Neuronal stem cell (in vitro differentiated cells): ENCODE data around the gene LUZP2.

Source experiments
- DNase-seq: peaks from one replicate; pipeline ENCODE4 v3.0.0-alpha.2; 2013; ENCODE audit warnings: low spot score
- H2AFZ ChIP-seq: one replicate; pipeline ENCODE4 v1.6.1; 2013; ENCODE audit warnings: mild to moderate bottlenecking, low read length, inconsistent platforms
- H2AK5ac ChIP-seq: 2 replicates; pipeline ENCODE4 v1.6.1; 2013; ENCODE audit warnings: low read depth, mild to moderate bottlenecking, inconsistent platforms, low read length, moderate library complexity, mixed read lengths
- H2BK120ac ChIP-seq: 2 replicates; pipeline ENCODE4 v1.6.1; 2013; ENCODE audit warnings: low read depth, mild to moderate bottlenecking, inconsistent platforms, low read length, moderate library complexity, mixed read lengths
- H2BK12ac ChIP-seq: one replicate; pipeline ENCODE4 v1.6.1; 2013; ENCODE audit warnings: low read length, inconsistent platforms
- H2BK15ac ChIP-seq: 2 replicates; pipeline ENCODE4 v1.6.1; 2013; ENCODE audit warnings: mild to moderate bottlenecking, low read length, inconsistent platforms, mixed read lengths
- H2BK5ac ChIP-seq: one replicate; pipeline ENCODE4 v1.6.1; 2013; ENCODE audit warnings: inconsistent platforms, mild to moderate bottlenecking, low read length, moderate library complexity
- H3K14ac ChIP-seq: one replicate; pipeline ENCODE4 v1.6.1; 2013; ENCODE audit warnings: low read length, inconsistent platforms
- H3K18ac ChIP-seq: 2 replicates; pipeline ENCODE4 v1.6.1; 2013; ENCODE audit warnings: low read length, inconsistent platforms
- H3K23ac ChIP-seq: 2 replicates; pipeline ENCODE4 v1.6.1; 2013; ENCODE audit warnings: low read depth, mild to moderate bottlenecking, mixed read lengths, low read length, inconsistent platforms; ENCODE audit not compliant: poor library complexity
- H3K27ac ChIP-seq: replicated peaks from 3 replicates; pipeline ENCODE4 v1.5.1; 2013; ENCODE audit warnings: low read length, inconsistent platforms
- H3K27me3 ChIP-seq, 3 experiments: 2 replicates each; pipeline ENCODE4 v1.6.1; 2013; ENCODE audit warnings: low read length in 3 of 3, mild to moderate bottlenecking in 2 of 3, inconsistent platforms in 1 of 3, low read depth in 1 of 3, mixed read lengths in 1 of 3, moderate library complexity in 1 of 3; ENCODE audit not compliant: control insufficient read depth in 3 of 3, insufficient read depth in 3 of 3
- H3K36me3 ChIP-seq, 2 donors: replicated peaks in 1 of 2; 2 replicates each; pipeline ENCODE4 v1.6.1; 2013; ENCODE audit warnings: low read length in 2 of 2; ENCODE audit not compliant: control insufficient read depth in 2 of 2, insufficient read depth in 2 of 2
- H3K4ac ChIP-seq: 2 replicates; pipeline ENCODE4 v1.6.1; 2013; ENCODE audit warnings: inconsistent platforms, mild to moderate bottlenecking, low read length, moderate library complexity
- H3K4me1 ChIP-seq, 2 donors: 1 replicate in 1 of 2; 2 replicates in 1 of 2; pipeline ENCODE4 v1.6.1; 2013; ENCODE audit warnings: low read length in 2 of 2, low read depth in 1 of 2; ENCODE audit not compliant: control insufficient read depth in 2 of 2, insufficient read depth in 1 of 2
- H3K4me2 ChIP-seq: one replicate; pipeline ENCODE4 v1.6.1; 2013; ENCODE audit warnings: mild to moderate bottlenecking, low read length, inconsistent platforms; ENCODE audit not compliant: insufficient read depth, poor library complexity, severe bottlenecking
- H3K4me3 ChIP-seq, 2 donors: 2 replicates each; pipeline ENCODE4 v1.5.1; 2013; ENCODE audit warnings: low read length in 2 of 2, mild to moderate bottlenecking in 2 of 2, inconsistent platforms in 1 of 2, moderate library complexity in 1 of 2
- H3K79me1 ChIP-seq: one replicate; pipeline ENCODE4 v1.6.1; 2013; ENCODE audit warnings: low read depth, mild to moderate bottlenecking, inconsistent platforms, low read length, moderate library complexity
- H3K9ac ChIP-seq: one replicate; pipeline ENCODE4 v1.6.1; 2013; ENCODE audit warnings: mild to moderate bottlenecking, low read depth, low read length, inconsistent platforms; ENCODE audit not compliant: poor library complexity
- H3K9me3 ChIP-seq, 2 donors: replicated peaks in 1 of 2; 2 replicates each; pipeline versions ENCODE3 to v1.6.1; 2013; ENCODE audit warnings: low read length in 2 of 2, mild to moderate bottlenecking in 2 of 2, inconsistent platforms in 1 of 2, low read depth in 1 of 2, mixed read lengths in 1 of 2, moderate library complexity in 1 of 2; ENCODE audit not compliant: control insufficient read depth in 2 of 2, insufficient read depth in 1 of 2
- H4K8ac ChIP-seq: one replicate; pipeline ENCODE4 v1.6.1; 2013; ENCODE audit warnings: low read depth, mild to moderate bottlenecking, inconsistent platforms, low read length, moderate library complexity
- H4K91ac ChIP-seq: one replicate; pipeline ENCODE4 v1.6.1; 2013; ENCODE audit warnings: low read length, low read depth, mild to moderate bottlenecking, inconsistent platforms; ENCODE audit not compliant: poor library complexity
- WGBS, 2 donors: extraction: QIAGEN DNeasy Blood & Tissue Kit; methylation state at CpG; one replicate each; pipeline ENCODE4 v1.1.7; 2013; ENCODE audit warnings: missing lambda C conversion rate in 2 of 2, mixed read lengths in 1 of 2; ENCODE audit not compliant: insufficient read length in 2 of 2, insufficient replicate concordance in 1 of 2; ENCODE audit errors: extremely low coverage in 2 of 2; 5-methylcytosine and 5-hydroxymethylcytosine counted together

LUZP2 gene

DNA sequence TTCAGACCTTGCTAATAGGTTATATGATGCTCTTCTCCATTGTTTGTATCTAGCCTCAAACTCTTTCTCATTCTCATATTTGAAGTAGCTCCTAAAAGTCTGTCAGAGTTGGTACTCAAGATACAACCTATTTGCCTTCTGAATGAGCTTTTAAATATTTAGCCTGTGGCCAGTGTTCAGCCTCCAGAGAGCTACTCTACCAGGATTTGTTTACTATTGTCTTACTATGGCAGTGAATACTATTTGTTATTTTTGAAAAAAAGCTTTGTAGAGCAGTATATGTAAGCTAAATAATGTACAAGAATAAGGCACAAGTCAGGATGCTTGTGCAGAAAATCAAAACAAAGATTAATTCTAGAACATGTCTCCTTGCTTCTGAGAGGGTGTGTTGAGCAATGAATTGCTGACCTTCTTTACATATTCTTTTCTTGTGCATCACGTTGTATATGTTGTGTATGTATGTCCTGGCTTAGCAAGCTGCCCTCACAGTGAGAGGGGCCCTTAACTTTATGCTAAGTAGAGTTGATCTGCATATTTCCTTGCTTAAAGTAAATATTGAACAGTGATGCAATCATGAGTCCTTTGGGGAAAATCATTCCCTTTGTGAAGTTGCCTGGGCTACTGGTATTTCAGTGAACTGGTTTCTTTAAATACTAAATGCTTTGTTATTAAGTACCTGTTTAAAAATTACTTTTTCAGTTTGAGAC is 438.0 kb downstream of the LUZP2 start:
- Histone ChIP-seq H3K14ac (no peak overlapping the region), H3K23ac (no peak overlapping the region), H3K9me3 (no peaks in the 10 kb centered on the region), H4K8ac (no peak overlapping the region), H2AK5ac (no peak overlapping the region), H2BK5ac (no peak overlapping the region), H3K18ac (no peak overlapping the region), H2BK12ac (no peak overlapping the region), H2BK120ac (no peak overlapping the region), H3K79me1 (no peaks in the 10 kb centered on the region), H3K4me1 (no peaks in the 10 kb centered on the region), H3K27ac (no peak overlapping the region), H3K27me3 (no peaks in the 10 kb centered on the region), H2BK15ac (no peak overlapping the region), H4K91ac (no peak overlapping the region), H3K36me3 (no peaks in the 10 kb centered on the region), H3K4me3 (no peak overlapping the region), H3K9ac (no peak overlapping the region), H3K4me2 (no peak overlapping the region), H2AFZ (no peak overlapping the region), H3K4ac (no peak overlapping the region)
- WGBS, 2 donors: no CpG with 5 or more reads among the region's 1 CpG
- no peak for DNase-seq

DNA sequence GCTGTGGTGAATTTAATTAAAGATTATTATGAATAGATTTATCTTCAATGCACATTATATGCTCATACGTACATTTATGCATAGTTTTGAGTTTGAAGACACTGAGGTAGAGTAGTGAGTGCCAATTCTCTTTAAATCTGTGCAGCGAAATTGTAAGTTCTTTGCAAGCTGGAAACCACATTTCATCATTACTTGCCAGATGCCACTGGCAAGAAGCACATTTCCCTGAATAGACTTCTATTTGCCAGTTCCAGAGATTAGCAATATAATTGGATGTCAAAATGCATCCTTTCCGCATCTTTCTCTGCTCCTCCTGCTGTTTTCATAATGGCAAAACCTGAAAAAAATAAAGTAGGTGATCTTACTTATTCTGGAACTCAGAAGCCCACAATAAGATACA is 448.0 kb downstream of the LUZP2 start:
- Histone ChIP-seq H3K79me1 (no peaks in the 10 kb centered on the region), H3K4me3 (no peak overlapping the region), H3K36me3 (no peaks in the 10 kb centered on the region), H2BK15ac (no peak overlapping the region), H2BK12ac (no peak overlapping the region), H3K27me3 (no peaks in the 10 kb centered on the region), H3K4me2 (no peak overlapping the region), H3K18ac (no peak overlapping the region), H3K23ac (no peak overlapping the region), H4K91ac (no peak overlapping the region), H2BK120ac (no peak overlapping the region), H4K8ac (no peak overlapping the region), H3K4me1 (no peaks in the 10 kb centered on the region), H3K14ac (no peak overlapping the region), H2AK5ac (no peak overlapping the region), H2BK5ac (no peak overlapping the region), H3K9ac (no peak overlapping the region), H3K4ac (no peak overlapping the region), H3K27ac (no peak overlapping the region), H2AFZ (no peak overlapping the region), H3K9me3 (no peaks in the 10 kb centered on the region)
- WGBS, 2 donors: no CpG with 5 or more reads among the region's 3 CpGs
- DNase-seq: no peak

DNA sequence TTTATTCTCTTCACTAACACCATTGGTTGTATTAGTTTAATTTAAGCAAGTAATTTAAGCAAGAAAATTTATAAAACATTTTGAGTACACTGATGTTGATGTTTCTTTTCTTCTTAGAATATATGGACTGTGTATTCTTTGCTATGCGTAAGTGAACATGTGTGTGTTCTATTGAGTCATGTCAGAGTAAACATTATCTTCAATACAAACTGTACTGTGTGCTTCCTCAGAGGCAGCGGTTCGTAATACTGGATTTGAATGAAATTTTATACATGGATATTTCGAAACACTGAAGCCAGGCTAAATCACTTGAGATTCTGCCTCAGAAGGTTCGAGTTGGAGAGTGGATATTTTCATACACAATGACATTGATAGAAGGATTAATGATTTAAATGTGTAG is 452.6 kb downstream of the LUZP2 start:
- no peak overlapping the region for H3K4ac ChIP-seq
- H2BK12ac ChIP-seq: no peak overlapping the region
- no peaks in the 10 kb centered on the region for H3K27me3 ChIP-seq
- H3K14ac ChIP-seq: no peak overlapping the region
- H3K79me1 ChIP-seq: no peaks in the 10 kb centered on the region
- H2BK15ac ChIP-seq: no peak overlapping the region
- no peak overlapping the region for H3K4me3 ChIP-seq
- H2AK5ac ChIP-seq: no peak overlapping the region
- H2BK120ac ChIP-seq: no peak overlapping the region
- H3K9ac ChIP-seq: no peak overlapping the region
- H3K18ac ChIP-seq: no peak overlapping the region
- WGBS, 2 donors: no CpG with 5 or more reads among the region's 5 CpGs
- no peak overlapping the region for H2BK5ac ChIP-seq
- DNase-seq: no peak
- H4K8ac ChIP-seq: no peak overlapping the region
- H3K4me2 ChIP-seq: no peak overlapping the region
- no peak overlapping the region for H3K27ac ChIP-seq
- no peak overlapping the region for H4K91ac ChIP-seq
- no peaks in the 10 kb centered on the region for H3K4me1 ChIP-seq
- H3K36me3 ChIP-seq: no peaks in the 10 kb centered on the region
- H3K23ac ChIP-seq: no peak overlapping the region
- no peaks in the 10 kb centered on the region for H3K9me3 ChIP-seq
- no peak overlapping the region for H2AFZ ChIP-seq

DNA sequence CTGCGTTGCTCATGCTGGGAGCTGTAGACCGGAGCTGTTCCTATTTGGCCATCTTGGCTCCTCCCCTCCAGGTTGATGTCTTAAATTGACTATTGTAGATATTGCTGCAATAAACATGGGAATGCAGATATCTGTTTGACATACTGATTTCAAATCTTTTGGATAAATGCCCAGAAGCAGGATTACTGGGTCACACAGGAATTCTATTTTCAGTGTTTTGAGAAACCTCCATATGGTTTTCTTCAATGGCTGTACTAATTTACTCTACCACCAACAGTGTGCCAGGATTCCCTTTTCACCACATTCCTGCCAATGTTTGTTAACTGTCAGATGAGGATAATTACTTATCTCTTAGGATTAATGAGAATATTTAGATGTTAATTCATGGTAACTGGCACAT is 467.0 kb downstream of the LUZP2 start:
- H3K4ac ChIP-seq: no peak overlapping the region
- H3K9ac ChIP-seq: no peak overlapping the region
- no peak overlapping the region for H2AK5ac ChIP-seq
- H3K9me3 ChIP-seq: no peaks in the 10 kb centered on the region
- no peak overlapping the region for H2BK12ac ChIP-seq
- no peaks in the 10 kb centered on the region for H3K4me1 ChIP-seq
- H3K14ac ChIP-seq: no peak overlapping the region
- H2BK15ac ChIP-seq: no peak overlapping the region
- WGBS, 2 donors: no CpG with 5 or more reads among the region's 2 CpGs
- H3K4me3 ChIP-seq: no peak overlapping the region
- H2AFZ ChIP-seq: no peak overlapping the region
- no peak overlapping the region for H3K23ac ChIP-seq
- DNase-seq: no peak
- H2BK5ac ChIP-seq: no peak overlapping the region
- no peak overlapping the region for H3K18ac ChIP-seq
- H4K8ac ChIP-seq: no peak overlapping the region
- H3K4me2 ChIP-seq: no peak overlapping the region
- H3K36me3 ChIP-seq: no peaks in the 10 kb centered on the region
- H3K79me1 ChIP-seq: no peaks in the 10 kb centered on the region
- no peak overlapping the region for H4K91ac ChIP-seq
- no peak overlapping the region for H3K27ac ChIP-seq
- H3K27me3 ChIP-seq: no peaks in the 10 kb centered on the region
- no peak overlapping the region for H2BK120ac ChIP-seq
